HCT116 (cell line): ENCODE data around the gene ZNF579. TPM values are rescaled to one million over a fixed set of nuclear protein-coding genes. Genes with fewer than 3 reads are reported as not detected.
A peak's percentile ranks its signal among the peaks of the same experiment; 100 is the strongest.

ENCODE experiments used
- ATAC-seq: fragments of 200-7000 bp; cut with Tn5 transposase; 2 replicates; pipeline ENCODE4 v1.9.1; 2020; ENCODE audit warnings: mild to moderate bottlenecking, moderate library complexity
- BruUV-seq: library from RNA; stranded (reverse); fragments of 400-500 nt; replicated peaks from 2 replicates; lab custom pipeline; 2021; lab: Mats Ljungman, UMichigan
- CTCF ChIA-PET: fragments of 300-600 bp; sonication (Branson Sonifier 250); formaldehyde crosslinking; loops from one replicate; lab custom pipeline; 2021; ENCODE audit warnings: antibody characterized with exemption; lab: Charles Lee
- POLR2A ChIA-PET: fragments of 300-600, 350-600 bp; sonication (Branson Sonifier 250); formaldehyde crosslinking; loops from one replicate; lab custom pipeline; 2021; ENCODE audit warnings: antibody characterized with exemption; lab: Charles Lee
- RAD21 ChIA-PET, 2 experiments: fragments of 300-600 bp; sonication (Branson Sonifier 250); formaldehyde crosslinking; loops; one replicate each; lab custom pipeline; 2023; ENCODE audit warnings: low total read pairs in 2 of 2; ENCODE audit not compliant: uncharacterized antibody in 2 of 2, unreplicated experiment in 2 of 2, low non-redundant PET in 1 of 2; lab: Charles Lee
- DNase-seq: peaks from one replicate; pipeline ENCODE4 v3.0.0-alpha.2; 2010; ENCODE audit warnings: low read depth, low spot score
- H2AFZ ChIP-seq: fragments of 200-600 bp; shearing (Covaris generic), sonication (generic); 2 replicates; pipeline ENCODE4 v1.6.1; 2017; ENCODE audit warnings: low read depth, mixed run types, mixed read lengths, antibody characterized with exemption, low read length; ENCODE audit not compliant: poor library complexity, severe bottlenecking
- H3K27ac ChIP-seq: 2 replicates; pipeline ENCODE4 v1.5.1; 2012; ENCODE audit warnings: low read depth, low read length
- H3K27me3 ChIP-seq: fragments of 200-600 bp; sonication (generic); 2 replicates; pipeline ENCODE4 v1.6.1; 2016; ENCODE audit warnings: mixed run types, low read length, mixed read lengths; ENCODE audit not compliant: insufficient read depth
- H3K36me3 ChIP-seq, 2 experiments: fragments of 200-500 bp in 1 of 2; fragments of 200-600 bp in 1 of 2; sonication (Bioruptor generic) in 1 of 2; sonication (generic) in 1 of 2; 2 replicates each; pipeline versions ENCODE4 v1.5.1 to v1.6.1; 2014 to 2016; ENCODE audit warnings: low read length in 2 of 2, inconsistent platforms in 1 of 2, mixed read lengths in 1 of 2, mixed run types in 1 of 2; ENCODE audit not compliant: insufficient read depth in 2 of 2, control insufficient read depth in 1 of 2
- H3K4me1 ChIP-seq, 2 experiments: fragments of 200-600 bp in 1 of 2; sonication (generic) in 1 of 2; 2 replicates each; pipeline versions ENCODE4 v1.5.1 to v1.6.1; 2012 to 2017; ENCODE audit warnings: low read length in 2 of 2, inconsistent platforms in 1 of 2, mild to moderate bottlenecking in 1 of 2, mixed read lengths in 1 of 2, mixed run types in 1 of 2, moderate library complexity in 1 of 2; ENCODE audit not compliant: insufficient read depth in 2 of 2, control insufficient read depth in 1 of 2
- H3K4me2 ChIP-seq: fragments of 200-600 bp; sonication (generic); 2 replicates; pipeline ENCODE4 v1.6.1; 2017; ENCODE audit warnings: mixed run types, low read length, mixed read lengths
- H3K4me3 ChIP-seq, 2 experiments: fragments of 200-600 bp in 1 of 2; sonication (generic) in 1 of 2; replicated peaks in 1 of 2; 2 replicates each; pipeline ENCODE4 v1.5.1; 2011 to 2016; ENCODE audit warnings: low read length in 2 of 2, control low read depth in 1 of 2, low read depth in 1 of 2, mild to moderate bottlenecking in 1 of 2, mixed read lengths in 1 of 2, mixed run types in 1 of 2
- H3K79me2 ChIP-seq: fragments of 200-600 bp; sonication (generic); 2 replicates; pipeline ENCODE4 v1.6.1; 2017; ENCODE audit warnings: mild to moderate bottlenecking, mixed run types, low read length, moderate library complexity, mixed read lengths; ENCODE audit not compliant: insufficient read depth
- H3K9ac ChIP-seq: fragments of 200-600 bp; sonication (generic); 2 replicates; pipeline ENCODE4 v1.6.1; 2016; ENCODE audit warnings: low read length, mixed read lengths
- H3K9me2 ChIP-seq: fragments of 200-600 bp; sonication (generic), shearing (Covaris generic); 2 replicates; pipeline ENCODE4 v1.6.1; 2017; ENCODE audit warnings: mixed run types, mild to moderate bottlenecking, moderate library complexity; ENCODE audit not compliant: insufficient read depth
- H3K9me3 ChIP-seq, 2 experiments: fragments of 200-500 bp in 1 of 2; fragments of 200-600 bp in 1 of 2; sonication (Bioruptor generic) in 1 of 2; sonication (generic) in 1 of 2; 2 replicates each; pipeline ENCODE4 v1.6.1; 2014 to 2017; ENCODE audit warnings: low read length in 2 of 2, mixed read lengths in 2 of 2, inconsistent platforms in 1 of 2, low read depth in 1 of 2, mild to moderate bottlenecking in 1 of 2, mixed run types in 1 of 2, moderate library complexity in 1 of 2; ENCODE audit not compliant: control insufficient read depth in 1 of 2, insufficient read depth in 1 of 2
- H4K20me1 ChIP-seq: fragments of 200-600 bp; sonication (generic), shearing (Covaris generic); 2 replicates; pipeline ENCODE4 v1.6.1; 2017; ENCODE audit warnings: mixed run types, mild to moderate bottlenecking, moderate library complexity; ENCODE audit not compliant: insufficient read depth
- CEBPB ChIP-seq: IDR thresholded peaks from 2 replicates; pipeline ENCODE4 v1.6.1; 2012; ENCODE audit warnings: low read depth
- EGR1 ChIP-seq: IDR thresholded peaks from 2 replicates; pipeline ENCODE4 v1.6.1; 2012; ENCODE audit warnings: low read depth
- FOSL1 ChIP-seq: IDR thresholded peaks from 2 replicates; pipeline ENCODE4 v1.6.1; 2012; ENCODE audit warnings: low read depth
- JUND ChIP-seq: IDR thresholded peaks from 2 replicates; pipeline ENCODE4 v1.6.1; 2012
- MAX ChIP-seq: IDR thresholded peaks from 2 replicates; pipeline ENCODE4 v1.6.1; 2012
- POLR2A ChIP-seq: IDR thresholded peaks from 2 replicates; pipeline ENCODE4 v1.7.0; 2011; ENCODE audit warnings: borderline replicate concordance; ENCODE audit not compliant: insufficient read depth, insufficient read length; ENCODE audit errors: extremely low read depth
- RAD21 ChIP-seq: IDR thresholded peaks from 2 replicates; pipeline ENCODE4 v1.6.1; 2012; ENCODE audit warnings: low read depth, mild to moderate bottlenecking
- YY1 ChIP-seq: IDR thresholded peaks from 2 replicates; pipeline ENCODE4 v1.6.1; 2011; ENCODE audit warnings: low read length, low read depth, moderate library complexity, mild to moderate bottlenecking; ENCODE audit not compliant: insufficient replicate concordance; ENCODE audit errors: extremely low read depth
- ZFX ChIP-seq: fragments of 450-650 bp; IDR thresholded peaks from 2 replicates; pipeline ENCODE4 v1.6.1; 2017
- intact Hi-C: fragments of 100-400 bp; cut with micrococcal nuclease; formaldehyde crosslinking; loops from 2 replicates; pipeline ENCODE4 v1.10.0; 2022
- total RNA-seq: library from RNA; stranded (reverse); gene quantifications from one replicate; pipeline ENCODE4 v1.2.1, GENCODE V29; 2021; ENCODE audit not compliant: unreplicated experiment

The ZNF579 gene
- total RNA-seq, 1 experiment from 2014 or later, result 24.1 TPM

- peak overlapping the region; percentile 92 to 94 for H3K4me3 ChIP-seq
- TF ChIP-seq EGR1, result no peak
- TF ChIP-seq FOSL1, result no peak
- no peak for TF ChIP-seq RAD21
- TF ChIP-seq YY1, result no peak
- no peak for TF ChIP-seq JUND
- no peak for TF ChIP-seq CEBPB
- no peak for TF ChIP-seq ZFX
- no peaks in the 10 kb centered on the region for H3K9me3 ChIP-seq
- no TSS peak for BruUV-seq
- peak overlapping the region; percentile 86 for H3K9ac ChIP-seq
- peaks cover 7 to 14% of the 10 kb centered on the region in 2 experiments; a peak in 3 of 4 replicates for H3K4me1 ChIP-seq
- no peak overlapping the region for H2AFZ ChIP-seq
- DNase-seq (no peak), ATAC-seq (no peak)
- H3K4me2 ChIP-seq, result peak overlapping the region; percentile 84
- POLR2A ChIA-PET, result no interaction called here
- RAD21 ChIA-PET, result no interaction called here
- peak overlapping the region; percentile 78 for H3K27ac ChIP-seq
- no peaks in the 10 kb centered on the region for H3K9me2 ChIP-seq
- no peaks in the 10 kb centered on the region; a peak in 2 of 4 replicates for H3K36me3 ChIP-seq
- peaks cover 16% of the 10 kb centered on the region for H3K79me2 ChIP-seq
- CTCF ChIA-PET, result no interaction called here
- H4K20me1 ChIP-seq, result no peaks in the 10 kb centered on the region
- H3K27me3 ChIP-seq, result no peaks in the 10 kb centered on the region
- intact Hi-C loops, result no loop called here
Observed at GRCh38 chr19:55578761-55579747, 1.6 kb downstream of the ZNF579 start.

DNA sequence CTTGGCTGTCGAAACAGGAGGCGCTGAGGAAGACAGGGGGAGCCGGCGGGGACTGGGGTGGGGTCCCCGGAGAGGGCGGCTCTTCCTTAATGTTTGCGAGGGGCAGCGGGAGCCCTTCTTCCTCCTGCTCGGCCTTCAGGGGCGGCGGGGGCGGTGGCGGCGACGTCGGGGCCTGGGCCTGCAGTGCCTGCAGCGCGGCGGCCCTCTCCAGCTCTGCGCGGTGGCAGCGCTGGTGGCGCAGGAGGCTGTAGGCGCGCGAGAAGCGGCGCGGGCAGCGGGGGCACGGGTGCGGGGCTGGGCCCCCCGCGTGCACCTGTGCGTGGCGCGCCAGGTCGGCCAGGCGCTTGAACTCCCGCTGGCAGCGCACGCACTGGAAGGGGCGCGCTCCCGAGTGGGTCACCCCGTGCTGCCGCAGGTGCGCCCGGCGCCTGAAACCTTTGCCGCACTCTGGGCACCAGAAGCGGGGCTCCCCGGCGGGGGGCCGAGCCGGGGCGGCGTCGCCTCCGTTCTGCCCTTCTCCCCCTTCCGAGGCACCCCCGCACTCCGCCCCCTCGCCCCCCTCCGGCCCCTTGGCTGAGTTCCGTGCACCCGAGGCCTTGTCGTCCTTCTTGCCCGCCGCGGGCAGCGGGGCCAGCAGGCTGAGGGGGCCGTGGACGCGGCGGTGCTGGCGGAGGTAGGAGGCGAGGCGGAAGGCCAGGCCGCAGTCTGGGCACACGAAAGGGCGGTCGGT, 2.5 kb downstream of the ZNF579 start:
- POLR2A ChIA-PET, result no interaction called here
- BruUV-seq, result no TSS peak
- Histone ChIP-seq H3K4me3 (no peak overlapping the region), H3K9me3 (no peaks in the 10 kb centered on the region), H3K79me2 (peaks cover 16% of the 10 kb centered on the region), H3K4me2 (no peak overlapping the region), H2AFZ (no peak overlapping the region), H3K36me3 (no peaks in the 10 kb centered on the region; a peak in 2 of 4 replicates), H3K9me2 (no peaks in the 10 kb centered on the region), H3K27me3 (no peaks in the 10 kb centered on the region), H3K27ac (no peak overlapping the region)
- RAD21 ChIA-PET, result no interaction called here
- intact Hi-C loops, result no loop called here
- CTCF ChIA-PET, result no interaction called here
- no peak for TF ChIP-seq POLR2A
- TF ChIP-seq ZFX, result no peak
- TF ChIP-seq MAX, result no peak
- TF ChIP-seq, all 23 proteins: peak for 0
- DNase-seq (no peak), ATAC-seq (no peak)
- Histone ChIP-seq H3K4me1 (peaks cover 7 to 14% of the 10 kb centered on the region in 2 experiments; a peak in 3 of 4 replicates), H3K9ac (no peak overlapping the region), H4K20me1 (no peaks in the 10 kb centered on the region)
